ENCODE measurements around the gene TPRX1.
A peak's percentile ranks its signal among the peaks of the same experiment; 100 is the strongest.
"Not testable (repeated sequence)": the region's sequence is repeated elsewhere in the genome, so short reads cannot be mapped to it uniquely, and the experiment has no call there.

Gene TPRX1

GRCh38 chr19:47801270-47801669, 3.1 kb downstream of the TPRX1 start:
- no peak for DNase-seq (ENCODE audit: low read depth in 2 of 2)

- DNase-seq (ENCODE audit: low read depth in 2 of 2): no peak
Measured at GRCh38 chr19:47798904-47799266, 5.5 kb downstream of the TPRX1 start.

GRCh38 chr19:47797996-47798903, 6.1 kb downstream of the TPRX1 start:
- DNase-seq (ENCODE audit: low read depth in 2 of 2): no peak

- DNase-seq (ENCODE audit: low read depth in 2 of 2): no peak
Measured at GRCh38 chr19:47796785-47797184, 7.6 kb downstream of the TPRX1 start.

- DNase-seq (ENCODE audit: low read depth in 2 of 2): no peak
Measured at GRCh38 chr19:47794526-47794925, 9.8 kb downstream of the TPRX1 start.

- DNase-seq (ENCODE audit: low read depth in 2 of 2): no peak
Measured at GRCh38 chr19:47792616-47793015, 11.7 kb downstream of the TPRX1 start.

GRCh38 chr19:47790398-47790814, 13.9 kb downstream of the TPRX1 start:
- peak; percentile 64 to 68 for DNase-seq (ENCODE audit: low read depth in 2 of 2)

- DNase-seq (ENCODE audit: low read depth in 2 of 2): not testable (repeated sequence)
Measured at GRCh38 chr19:47789811-47790210, 14.5 kb downstream of the TPRX1 start.

GRCh38 chr19:47787307-47787706, 17.0 kb downstream of the TPRX1 start:
- DNase-seq (ENCODE audit: low read depth in 2 of 2): not testable (repeated sequence)

- DNase-seq (ENCODE audit: low read depth in 2 of 2): no peak
Measured at GRCh38 chr19:47786566-47786965, 17.8 kb downstream of the TPRX1 start.

- no peak for DNase-seq (ENCODE audit: low read depth in 2 of 2)
Measured at GRCh38 chr19:47781590-47782262, 22.6 kb downstream of the TPRX1 start.

- no peak for DNase-seq (ENCODE audit: low read depth in 2 of 2)
Measured at GRCh38 chr19:47780215-47780551, 24.2 kb downstream of the TPRX1 start.

GRCh38 chr19:47779524-47780214, 24.7 kb downstream of the TPRX1 start:
- DNase-seq (ENCODE audit: low read depth in 2 of 2): no peak

- no peak for DNase-seq (ENCODE audit: low read depth in 2 of 2)
Measured at GRCh38 chr19:47778954-47779351, 25.4 kb downstream of the TPRX1 start.

GRCh38 chr19:47778049-47778953, 26.1 kb downstream of the TPRX1 start, which contains the start of gene SELENOW:
TSS of gene SELENOW (plus strand) at chr19:47778703. CDS start at chr19:47778786, 83 bp downstream.
- DNase-seq (ENCODE audit: low read depth in 2 of 2): peak; percentile 42 to 53

- DNase-seq (ENCODE audit: low read depth in 2 of 2): not testable (repeated sequence)
Measured at GRCh38 chr19:47777245-47778048, 26.9 kb downstream of the TPRX1 start.

- DNase-seq (ENCODE audit: low read depth in 2 of 2): no peak
Measured at GRCh38 chr19:47776568-47776967, 27.8 kb downstream of the TPRX1 start.

GRCh38 chr19:47771291-47771690, 33.1 kb downstream of the TPRX1 start:
- DNase-seq (ENCODE audit: low read depth in 2 of 2): not testable (repeated sequence)

- DNase-seq (ENCODE audit: low read depth in 2 of 2): no peak
Measured at GRCh38 chr19:47769534-47769933, 34.8 kb downstream of the TPRX1 start.

- DNase-seq (ENCODE audit: low read depth in 2 of 2): no peak
Measured at GRCh38 chr19:47768604-47769003, 35.7 kb downstream of the TPRX1 start.

GRCh38 chr19:47767349-47767748, 37.0 kb downstream of the TPRX1 start:
- no peak for DNase-seq (ENCODE audit: low read depth in 2 of 2)
